GM18507 (cell line): ENCODE data around the gene ZNF502.
"Not testable (repeated sequence)": the region's sequence is repeated elsewhere in the genome, so short reads cannot be mapped to it uniquely, and the experiment has no call there.

ENCODE experiments used
- DNase-seq: peaks from one replicate; pipeline ENCODE4 v3.0.0; 2011; ENCODE audit warnings: low read depth; ENCODE audit not compliant: insufficient read length; ENCODE audit errors: extremely low spot score
- FAIRE-seq: peaks from 2 replicates; lab custom pipeline; 2011; peaks lifted over from hg19 to GRCh38; lab: Jason Lieb, UNC

The ZNF502 gene

DNA sequence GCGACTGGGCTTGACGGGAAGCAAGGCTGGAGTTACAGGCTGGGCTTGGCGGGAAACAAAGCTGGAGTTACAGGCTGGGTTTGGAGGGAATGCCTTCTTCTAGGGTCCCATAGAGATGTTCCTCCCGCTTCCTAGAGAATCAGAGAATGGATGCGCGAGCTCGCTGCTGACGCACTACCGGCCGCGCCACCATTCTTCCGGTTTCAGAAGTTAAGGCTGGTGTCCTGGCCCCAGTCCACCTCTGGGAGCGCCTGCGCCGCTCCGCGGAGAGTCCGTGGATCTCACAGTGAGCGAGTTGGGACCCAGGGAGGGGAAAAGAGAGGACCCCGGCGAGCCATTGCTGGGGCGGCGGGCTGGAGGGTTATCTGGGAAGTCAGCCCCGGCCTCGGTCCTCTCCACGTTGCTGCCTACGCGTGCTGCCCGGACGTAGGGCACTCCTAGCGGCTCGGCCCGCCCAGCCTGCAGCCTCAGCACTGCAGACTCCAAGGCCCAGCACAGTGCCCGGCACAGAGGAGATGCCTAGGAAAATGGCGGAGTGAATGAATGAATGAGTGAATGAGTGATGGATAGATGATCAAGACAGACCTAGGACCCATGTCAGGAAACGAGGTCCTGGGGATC lies at the start of gene ZNF502:
Gene ZNF502, plus strand, starts transcription at position 206 of the 621 bp plus-strand sequence. CDS start 7,602 bp downstream, outside the sequence.
- FAIRE-seq (no peak), DNase-seq (no peak)

DNA sequence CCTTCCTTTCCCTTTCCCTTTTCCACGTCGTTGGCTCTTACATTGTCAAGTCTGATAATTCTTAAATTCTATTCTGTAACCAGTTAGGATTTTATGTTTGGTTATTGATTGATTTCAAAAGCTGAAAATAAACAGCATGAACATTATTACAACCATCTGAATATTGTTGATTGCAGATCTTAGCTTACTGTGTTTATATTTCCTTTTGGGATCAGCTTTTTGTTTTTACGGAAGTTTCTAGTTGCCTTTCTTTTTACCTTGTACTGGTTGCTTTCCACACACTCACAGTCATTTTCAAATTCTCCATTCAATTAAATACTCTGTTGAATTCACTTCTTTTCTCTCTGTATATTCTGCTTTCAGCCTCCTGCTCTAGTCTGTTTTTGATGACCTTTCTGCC lies 47.3 kb upstream of the ZNF502 start:
- FAIRE-seq (no peak), DNase-seq (no peak)

DNA sequence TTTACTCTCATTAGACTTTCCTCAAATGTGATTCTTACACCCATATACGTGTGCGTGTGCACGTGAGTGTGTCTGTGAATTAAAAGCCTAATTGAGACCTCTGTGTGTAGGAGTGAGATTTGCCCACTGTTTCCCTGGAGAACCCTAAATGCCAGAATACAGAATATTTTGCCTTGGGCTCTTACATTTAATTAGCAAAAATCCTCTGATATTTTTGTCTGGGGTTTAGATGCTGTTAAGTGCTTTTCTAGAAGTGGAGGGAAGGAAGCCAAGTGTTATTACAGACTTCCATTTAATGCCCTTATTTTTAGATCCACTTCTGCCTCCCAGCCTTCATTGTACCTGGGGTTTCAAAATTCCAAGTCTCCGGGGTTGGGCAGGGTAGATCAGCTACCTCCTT lies 46.1 kb upstream of the ZNF502 start:
- DNase-seq, result no peak
- no peak for FAIRE-seq

DNA sequence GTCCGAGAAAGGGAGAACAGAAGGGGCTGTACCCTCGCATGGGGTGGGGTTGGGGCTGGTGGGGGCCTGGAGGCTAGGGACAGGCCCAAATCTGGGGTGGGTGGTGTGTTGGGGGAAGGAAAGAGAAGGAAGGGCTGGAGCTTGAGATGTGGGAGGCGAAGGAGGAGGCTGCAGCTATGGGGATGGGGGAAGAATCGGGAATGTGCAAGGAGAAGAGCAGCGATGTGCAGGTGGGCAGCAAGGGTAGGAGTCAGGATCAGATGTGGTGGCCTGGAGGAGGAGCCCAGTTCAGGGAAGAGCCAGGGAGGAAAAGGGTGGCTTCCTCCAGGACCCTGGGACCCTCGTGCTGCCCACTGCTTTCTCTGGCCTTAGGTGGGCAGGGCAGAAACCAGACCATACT lies 42.7 kb upstream of the ZNF502 start:
- DNase-seq (no peak), FAIRE-seq (no peak)

DNA sequence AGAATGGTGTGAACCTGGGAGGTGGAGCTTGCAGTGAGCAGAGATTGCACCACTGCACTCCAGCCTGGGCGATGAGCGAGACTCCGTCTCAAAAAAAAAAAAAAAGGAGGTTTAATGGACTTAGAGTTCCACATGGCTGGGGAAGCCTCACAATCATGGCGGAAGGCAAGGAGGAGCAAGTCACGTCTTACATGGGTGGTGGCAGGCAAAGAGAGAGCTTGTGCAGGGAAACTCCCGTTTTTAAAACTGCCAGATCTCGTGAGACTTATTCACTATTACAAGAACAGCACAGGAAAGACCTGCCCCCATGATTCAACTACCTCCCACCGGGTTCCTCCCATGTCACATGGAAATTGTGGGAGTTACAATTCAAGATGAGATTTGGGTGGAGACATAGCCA lies 39.0 kb upstream of the ZNF502 start:
- DNase-seq, FAIRE-seq: not testable (repeated sequence)

DNA sequence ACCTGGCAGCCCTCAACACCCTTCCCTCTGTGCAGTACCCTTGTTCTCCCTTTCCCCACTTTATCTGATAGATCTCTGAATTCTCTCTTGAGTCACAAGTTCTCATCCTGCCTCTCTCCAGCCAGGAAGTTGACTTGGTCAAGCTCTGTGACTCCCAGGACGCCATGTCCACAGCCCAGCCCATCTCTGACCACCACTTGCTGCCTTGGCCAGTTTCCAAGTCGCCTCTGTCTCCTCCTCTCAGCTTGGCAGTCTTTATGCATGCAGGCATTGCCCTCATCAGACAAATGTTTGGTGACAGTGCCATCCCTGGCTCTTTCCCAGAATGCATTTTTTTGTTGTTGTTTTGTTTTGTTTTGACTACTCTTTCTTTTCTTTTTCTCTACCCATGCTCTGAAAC lies 38.2 kb upstream of the ZNF502 start:
- FAIRE-seq (no peak), DNase-seq (no peak)

DNA sequence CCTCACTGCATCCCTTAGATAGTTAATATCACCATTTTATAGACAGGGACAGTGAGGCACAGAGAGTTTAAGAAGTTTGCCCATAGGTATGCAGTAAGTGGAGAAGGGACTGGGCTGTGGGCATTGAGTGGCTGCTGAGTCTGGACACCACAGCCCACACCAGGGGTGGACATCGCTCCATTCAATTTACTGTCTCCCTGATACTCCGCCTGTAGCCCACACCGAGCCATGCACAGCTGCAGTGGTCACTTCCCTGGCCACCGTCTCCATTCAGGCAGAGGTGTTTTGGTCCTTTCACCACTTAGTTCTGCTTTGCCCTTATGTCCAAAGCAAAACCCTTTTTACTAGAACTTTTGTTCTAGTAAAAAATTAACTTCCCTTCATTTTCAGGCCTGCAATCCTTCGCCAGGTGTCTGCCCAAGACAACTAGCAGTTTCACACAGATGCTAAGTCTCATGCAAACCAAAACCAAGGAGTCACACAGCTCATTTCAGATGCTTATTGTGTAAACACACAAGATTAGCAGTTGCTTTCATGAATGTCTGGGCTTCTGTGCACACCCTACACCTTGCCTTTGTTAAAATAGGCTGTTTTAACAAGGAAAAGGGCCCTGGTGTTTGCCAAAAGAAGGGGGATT lies 33.9 kb upstream of the ZNF502 start:
- DNase-seq (no peak), FAIRE-seq (no peak)

DNA sequence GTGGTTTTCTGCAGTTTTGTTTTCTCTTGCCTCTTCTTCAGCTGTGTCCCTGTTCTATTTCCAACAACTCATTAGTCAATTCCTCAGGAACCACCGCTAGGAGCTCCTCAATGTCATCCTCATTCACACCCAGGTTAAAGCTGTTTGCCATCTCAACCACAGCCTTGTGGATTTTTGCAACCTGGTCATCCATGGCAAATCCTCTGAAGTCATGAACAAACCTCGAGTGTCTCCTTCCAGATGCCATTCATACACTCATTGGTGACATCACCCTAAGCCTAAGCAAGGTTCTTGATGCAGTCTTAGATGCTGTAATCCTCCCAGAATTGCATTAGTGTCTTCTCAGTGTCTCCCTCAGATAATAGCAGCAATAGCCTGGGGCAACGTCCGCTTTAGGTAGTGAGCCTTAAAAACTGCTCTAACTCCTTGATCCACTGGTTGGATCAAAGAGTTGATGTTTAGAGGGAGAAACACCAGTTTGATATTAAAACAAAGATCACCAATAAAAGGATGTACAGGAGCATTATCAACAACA lies 31.5 kb upstream of the ZNF502 start:
- no peak for DNase-seq
- no peak for FAIRE-seq

DNA sequence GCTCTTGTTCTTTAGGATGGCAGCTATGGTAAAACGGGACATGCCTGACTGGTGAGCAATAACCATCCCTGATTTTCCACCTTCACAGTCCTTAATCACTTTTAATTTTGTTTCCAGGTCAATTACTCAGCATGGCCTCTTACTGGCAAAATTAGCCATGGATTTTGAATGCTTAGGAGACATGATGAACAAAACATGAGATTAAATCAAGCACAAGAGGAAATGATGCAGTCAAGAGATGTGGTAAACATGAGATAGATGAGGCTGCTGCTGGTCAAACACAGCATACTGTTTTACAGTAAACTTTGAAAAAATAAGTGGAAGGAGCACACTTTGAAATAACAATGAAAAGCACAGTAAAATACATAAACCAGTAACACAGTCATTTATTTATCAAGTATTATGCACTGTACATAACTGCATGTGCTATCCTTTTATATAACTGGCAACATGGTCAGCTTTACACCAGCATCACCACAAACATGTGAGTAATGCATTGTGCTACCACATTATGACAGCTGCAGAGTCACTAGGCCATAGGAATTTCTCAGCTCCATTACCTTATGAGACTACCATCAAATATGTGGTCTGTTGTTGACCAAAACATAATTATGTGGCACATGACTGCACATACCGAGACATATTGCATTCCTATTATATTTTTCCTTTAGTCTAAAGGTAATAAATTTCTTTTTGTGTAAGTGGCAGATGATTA lies 30.1 kb upstream of the ZNF502 start:
- DNase-seq (no peak), FAIRE-seq (no peak)

DNA sequence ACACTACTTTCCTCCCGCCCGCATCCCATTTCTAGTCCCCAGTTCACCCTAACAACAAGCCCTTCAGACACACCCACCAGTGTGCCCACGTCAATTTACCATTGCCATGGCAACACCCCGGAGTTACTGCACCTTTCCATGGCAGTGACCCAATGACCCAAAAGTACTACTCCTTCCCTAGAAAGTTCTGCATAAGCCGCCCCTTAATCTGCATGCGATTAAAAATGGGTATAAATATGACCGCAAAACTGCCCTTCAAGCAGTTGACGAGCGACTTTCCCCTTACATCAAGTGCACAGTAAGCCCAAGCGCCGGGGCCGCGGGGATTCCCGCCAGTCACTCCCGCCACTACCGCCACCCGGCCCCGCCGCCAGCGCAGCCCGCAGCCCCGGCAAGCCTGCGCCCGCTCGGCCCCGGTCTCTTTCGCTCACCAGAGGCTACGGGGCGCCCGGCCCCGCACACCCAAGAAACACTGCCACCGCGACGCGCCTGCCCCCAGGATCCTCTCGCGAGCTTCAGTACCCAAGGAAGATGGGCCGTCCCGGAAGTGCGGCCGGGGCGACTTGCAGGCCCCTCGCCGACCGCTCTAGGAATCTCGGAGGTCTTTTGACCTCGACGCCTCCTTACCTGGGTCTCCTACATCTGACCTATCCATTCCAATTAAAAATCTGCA lies 27.2 kb upstream of the ZNF502 start:
- peak; percentile 45 for DNase-seq
- FAIRE-seq, result peak; percentile 75

DNA sequence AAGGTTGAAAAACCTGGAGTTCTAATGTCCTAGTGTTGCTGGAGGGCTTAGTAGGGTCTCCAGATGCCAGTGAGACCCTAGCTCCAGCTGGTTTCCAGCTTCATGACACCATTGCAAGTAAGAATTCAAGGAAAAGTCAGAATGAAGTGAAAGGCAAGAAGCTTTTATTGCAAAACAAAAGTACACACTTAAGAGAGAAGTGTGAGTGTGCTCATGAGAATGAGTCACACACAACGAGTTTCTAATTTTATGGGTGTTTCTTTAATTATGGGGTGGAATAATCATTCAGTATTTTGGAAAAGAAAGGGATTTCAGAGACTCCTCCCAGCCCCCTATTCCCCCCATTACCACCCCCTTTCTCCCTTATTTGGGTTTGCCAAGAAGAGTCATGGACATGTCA lies 24.6 kb upstream of the ZNF502 start:
- DNase-seq, result no peak

DNA sequence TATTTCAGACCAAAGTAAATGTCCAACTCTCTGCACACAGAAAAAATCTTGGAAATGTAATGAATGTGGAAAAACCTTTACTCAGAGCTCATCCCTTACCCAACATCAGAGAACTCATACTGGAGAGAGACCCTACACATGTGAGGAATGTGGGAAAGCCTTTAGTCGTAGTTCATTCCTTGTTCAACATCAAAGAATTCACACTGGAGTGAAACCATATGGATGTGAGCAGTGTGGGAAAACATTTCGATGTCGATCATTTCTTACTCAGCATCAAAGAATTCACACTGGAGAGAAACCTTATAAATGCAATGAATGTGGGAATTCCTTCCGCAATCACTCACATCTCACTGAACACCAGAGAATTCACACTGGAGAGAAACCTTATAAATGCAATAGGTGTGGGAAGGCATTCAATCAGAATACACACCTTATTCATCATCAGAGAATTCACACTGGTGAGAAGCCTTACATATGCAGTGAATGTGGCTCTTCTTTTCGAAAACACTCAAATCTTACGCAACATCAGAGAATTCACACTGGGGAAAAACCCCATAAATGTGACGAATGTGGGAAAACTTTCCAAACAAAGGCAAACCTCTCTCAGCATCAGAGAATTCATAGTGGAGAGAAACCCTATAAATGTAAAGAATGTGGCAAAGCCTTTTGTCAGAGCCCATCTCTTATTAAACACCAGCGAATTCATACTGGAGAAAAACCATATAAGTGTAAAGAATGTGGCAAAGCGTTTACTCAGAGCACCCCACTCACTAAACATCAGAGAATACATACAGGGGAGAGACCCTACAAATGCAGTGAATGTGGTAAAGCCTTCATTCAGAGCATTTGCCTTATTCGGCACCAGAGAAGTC lies 9.0 kb downstream of the ZNF502 start:
- DNase-seq (no peak), FAIRE-seq (no peak)

More for the DNA sequence above, 24.6 kb upstream of the ZNF502 start:
- FAIRE-seq, result no peak

DNA sequence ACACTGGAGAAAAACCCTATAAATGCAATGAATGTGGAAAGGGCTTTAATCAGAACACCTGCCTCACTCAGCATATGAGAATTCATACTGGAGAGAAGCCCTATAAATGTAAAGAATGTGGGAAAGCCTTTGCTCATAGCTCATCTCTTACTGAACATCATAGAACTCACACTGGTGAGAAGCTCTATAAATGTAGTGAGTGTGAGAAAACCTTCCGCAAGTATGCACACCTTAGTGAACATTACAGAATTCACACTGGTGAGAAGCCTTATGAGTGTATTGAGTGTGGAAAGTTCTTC lies 9.6 kb downstream of the ZNF502 start:
- DNase-seq (no peak), FAIRE-seq (no peak)

DNA sequence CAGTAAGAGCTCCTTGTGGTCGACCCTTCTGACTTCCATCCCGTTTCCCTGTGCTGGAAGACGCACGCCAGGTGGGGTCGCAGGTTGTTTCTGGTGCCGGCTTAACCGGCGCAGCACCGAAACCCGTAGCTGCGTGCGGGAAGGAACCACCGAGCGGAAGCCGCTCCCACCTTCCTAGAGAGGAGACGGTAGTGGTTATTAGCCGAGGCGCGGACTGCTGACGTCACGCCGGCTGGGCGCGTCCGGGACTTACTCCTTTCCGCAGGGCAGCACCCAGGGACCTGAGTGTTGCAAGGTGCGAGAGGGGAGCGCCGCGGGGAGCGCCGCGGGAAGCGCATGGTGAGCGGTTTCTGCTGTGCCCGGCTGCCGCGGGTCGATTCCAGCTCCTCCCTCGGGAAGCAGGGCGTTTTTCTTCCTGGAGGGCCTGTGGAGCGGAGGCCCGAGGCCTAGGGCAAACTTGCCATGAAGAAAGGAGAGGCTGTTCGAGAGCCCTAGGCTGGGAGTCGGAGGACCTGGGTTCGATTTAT lies 17.0 kb downstream of the ZNF502 start, which contains the start of gene ZNF501:
Gene ZNF501, plus strand, starts transcription at position 252 of the 527 bp plus-strand sequence. CDS start 4,787 bp downstream, outside the sequence.
- DNase-seq (peak; percentile 55), FAIRE-seq (peak; percentile 80)

DNA sequence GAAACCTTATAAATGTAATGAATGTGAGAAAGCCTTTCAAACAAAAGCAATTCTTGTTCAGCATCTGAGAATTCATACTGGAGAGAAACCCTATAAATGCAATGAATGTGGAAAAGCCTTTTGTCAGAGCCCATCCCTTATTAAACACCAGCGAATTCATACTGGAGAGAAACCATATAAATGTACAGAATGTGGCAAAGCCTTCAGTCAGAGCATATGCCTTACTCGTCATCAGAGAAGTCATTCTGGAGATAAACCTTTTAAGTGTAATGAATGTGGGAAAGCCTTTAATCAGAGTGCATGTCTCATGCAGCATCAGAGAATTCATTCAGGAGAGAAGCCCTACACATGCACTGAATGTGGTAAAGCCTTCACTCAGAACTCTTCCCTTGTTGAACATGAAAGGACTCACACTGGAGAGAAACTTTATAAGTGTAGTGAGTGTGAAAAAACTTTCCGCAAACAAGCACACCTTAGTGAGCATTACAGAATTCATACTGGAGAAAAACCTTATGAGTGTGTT lies 22.2 kb downstream of the ZNF502 start:
- DNase-seq, result no peak

DNA sequence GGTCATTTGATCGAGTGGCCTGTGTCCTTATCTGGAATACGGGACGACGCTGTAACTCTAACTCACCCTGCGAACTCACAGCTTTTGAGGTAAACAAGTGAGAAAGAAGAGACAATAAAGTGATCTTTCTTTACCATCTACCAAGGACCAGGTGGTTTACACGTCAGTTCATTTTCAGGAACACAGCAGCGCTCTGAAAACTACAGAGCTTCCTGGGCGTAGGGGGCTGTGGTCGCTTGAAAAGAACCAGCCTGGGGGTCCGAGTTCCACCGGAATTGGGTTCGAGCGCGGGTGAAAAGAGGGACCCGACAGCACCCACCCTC lies 48.6 kb downstream of the ZNF502 start:
- DNase-seq, result no peak
- FAIRE-seq, result peak; percentile 5

More for the DNA sequence above, 22.2 kb downstream of the ZNF502 start:
- no peak for FAIRE-seq

DNA sequence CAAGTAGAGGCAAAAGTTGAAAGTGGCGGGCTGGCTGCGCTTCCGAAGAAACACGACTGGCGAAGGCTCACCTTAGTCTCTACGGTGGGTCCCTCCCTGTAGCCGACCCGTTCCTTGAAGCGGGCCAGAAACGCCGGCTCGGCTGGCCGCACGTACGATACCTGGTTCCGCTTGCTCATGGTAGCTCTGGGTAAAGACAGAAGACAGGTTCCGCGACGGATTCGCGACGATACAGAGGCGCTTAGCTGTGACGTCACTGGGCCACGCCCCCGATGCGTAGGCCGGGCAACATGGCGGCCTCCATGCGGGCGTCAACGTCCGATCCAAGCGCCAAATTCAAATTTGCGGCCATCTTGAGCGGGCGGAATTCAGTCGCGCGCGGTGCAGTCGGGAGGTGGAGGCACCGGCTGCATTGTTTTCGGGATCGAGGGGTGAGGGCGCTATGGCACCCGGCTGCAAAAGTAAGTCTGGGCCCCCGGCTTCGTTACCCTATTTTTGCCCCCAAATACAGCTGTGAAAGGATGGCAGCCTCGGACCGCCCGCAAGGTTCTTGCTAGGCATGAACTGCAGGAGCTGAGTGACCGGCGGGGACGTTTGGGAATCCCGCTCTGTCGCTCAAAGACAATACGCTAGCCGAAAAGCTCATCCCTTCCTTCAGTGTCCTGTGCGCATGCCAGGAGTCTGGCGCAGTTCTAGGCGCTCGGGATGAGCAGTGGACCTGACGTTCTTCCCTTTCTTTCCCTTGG lies 49.1 kb downstream of the ZNF502 start, which contains the start of the genes KIAA1143 and KIF15:
Gene KIAA1143, minus strand, starts transcription at position 196 of the 746 bp plus-strand sequence. Its CDS starts 17 bp downstream, at position 179.
Gene KIF15, plus strand, starts transcription at position 371 of the 746 bp plus-strand sequence. Its CDS starts 72 bp downstream, at position 443.
- FAIRE-seq, result peak; percentile 95
- DNase-seq, result peak; percentile 90

DNA sequence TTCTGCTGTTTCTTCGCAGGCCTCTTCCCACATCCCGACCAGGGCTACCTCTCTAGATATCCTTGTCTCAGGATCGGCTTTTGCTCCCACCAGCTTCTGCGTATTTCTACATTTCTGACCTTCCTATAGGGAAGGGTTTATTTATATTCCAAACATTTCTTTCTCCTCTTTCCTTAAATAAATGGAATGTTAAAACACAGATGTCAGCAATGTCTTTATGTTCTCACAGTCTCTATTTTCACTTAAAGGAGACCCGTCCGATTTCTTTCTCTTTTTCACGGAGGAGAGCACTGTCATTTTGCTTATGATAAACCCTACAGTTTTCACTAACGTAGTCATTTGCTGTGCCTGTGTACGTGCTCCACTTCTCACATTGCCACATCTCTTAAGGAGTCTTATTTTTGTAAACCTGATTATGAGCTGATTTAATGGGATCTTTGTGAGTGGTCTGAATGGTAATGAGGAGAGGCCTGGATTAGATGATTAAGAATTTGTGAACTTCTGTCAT lies 49.8 kb downstream of the ZNF502 start:
- DNase-seq (no peak), FAIRE-seq (no peak)
